ENCODE data around the gene NUP210L.

GRCh38 chr1:154019940-154020339 lies 134.9 kb downstream of the NUP210L start:
- TF ChIP-seq ARNT (IDR thresholded peaks at IDR 0.05) (no peak), BHLHE40 (IDR thresholded peaks at IDR 0.05; ENCODE audit: borderline replicate concordance) (no peak), ELF4 (IDR thresholded peaks at IDR 0.05) (no peak), SUZ12 (IDR thresholded peaks at IDR 0.05) (no peak), FOXK2 (IDR thresholded peaks at IDR 0.05) (no peak)

All from HEK293T (cell line).